Activated CD4-positive, alpha-beta T cell treated with anti-CD3 and anti-CD28 coated beads, Interleukin-2, amount 10 ng/mL, durations not matched to agents 7 days and 5 days (primary cell): Measurements from ENCODE around the gene SLC25A6. TPM values are rescaled to one million over a fixed set of nuclear protein-coding genes. Genes with fewer than 3 reads are reported as not detected.
"Not testable (repeated sequence)": the region's sequence is repeated elsewhere in the genome, so short reads cannot be mapped to it uniquely, and the experiment has no call there.

ENCODE experiments used
- CTCF ChIA-PET: fragments of 350-600 bp; sonication (Branson Sonifier 250); formaldehyde crosslinking; loops from one replicate; lab custom pipeline; 2021; ENCODE audit warnings: antibody characterized with exemption; lab: Charles Lee
- POLR2A ChIA-PET: fragments of 350-600 bp; sonication (Branson Sonifier 250); formaldehyde crosslinking; loops from one replicate; lab custom pipeline; 2021; ENCODE audit warnings: antibody characterized with exemption; lab: Charles Lee
- DNase-seq: peaks from one replicate; pipeline ENCODE4 v3.0.0-alpha.2; 2020
- H3K27ac Mint-ChIP-seq: one replicate; pipeline ENCODE4 v1.8.0; 2021; ENCODE audit warnings: mild to moderate bottlenecking, moderate library complexity, mixed read lengths
- H3K27me3 Mint-ChIP-seq: one replicate; pipeline ENCODE4 v1.8.0; 2021; ENCODE audit warnings: mixed read lengths
- H3K36me3 Mint-ChIP-seq: one replicate; pipeline ENCODE4 v1.8.0; 2021; ENCODE audit warnings: low read depth, mixed read lengths
- H3K4me1 Mint-ChIP-seq: one replicate; pipeline ENCODE4 v1.8.0; 2021; ENCODE audit warnings: mixed read lengths
- H3K4me3 Mint-ChIP-seq: one replicate; pipeline ENCODE4 v1.8.0; 2021; ENCODE audit warnings: mild to moderate bottlenecking, moderate library complexity, mixed read lengths
- H3K9me3 Mint-ChIP-seq: one replicate; pipeline ENCODE4 v1.8.0; 2021; ENCODE audit warnings: mixed read lengths
- total RNA-seq, 2 experiments: library from RNA; stranded (reverse); gene quantifications; one replicate each; pipeline ENCODE4 v1.2.3, GENCODE V29; 2021

SLC25A6 gene
- total RNA-seq, 2 experiments from 2014 or later: 259 to 261 TPM

DNA sequence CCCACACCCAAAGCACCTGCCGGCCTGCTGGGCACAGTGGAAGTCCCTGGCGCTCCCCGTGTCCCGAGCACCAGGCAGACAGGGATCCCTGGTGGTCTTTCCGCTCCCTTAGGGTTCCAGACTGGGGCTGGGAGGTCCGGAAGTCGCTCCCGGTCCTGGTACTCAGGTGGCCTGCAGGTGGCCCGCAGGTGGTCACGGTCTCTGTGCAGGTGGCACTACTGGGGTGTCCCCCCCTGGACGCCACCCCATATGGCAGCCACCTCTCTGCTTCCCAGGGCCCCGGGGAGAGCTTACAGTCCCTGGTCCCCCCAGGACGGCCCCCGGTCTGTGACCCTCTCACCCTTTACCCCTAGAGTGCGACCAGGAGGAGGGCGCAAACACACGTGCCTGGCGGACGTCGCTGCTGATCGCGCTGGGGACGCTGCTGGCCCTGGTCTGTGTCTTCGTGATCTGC, 13.6 kb downstream of the SLC25A6 start:
- no peak for DNase-seq
- CTCF ChIA-PET: no interaction called here
- H3K36me3 Mint-ChIP-seq: peaks cover 10% of the 10 kb centered on the region
- no peaks in the 10 kb centered on the region for H3K27me3 Mint-ChIP-seq
- no peak overlapping the region for H3K27ac Mint-ChIP-seq
- H3K4me3 Mint-ChIP-seq: no peak overlapping the region
- no peaks in the 10 kb centered on the region for H3K4me1 Mint-ChIP-seq
- no peaks in the 10 kb centered on the region for H3K9me3 Mint-ChIP-seq
- POLR2A ChIA-PET: no interaction called here

DNA sequence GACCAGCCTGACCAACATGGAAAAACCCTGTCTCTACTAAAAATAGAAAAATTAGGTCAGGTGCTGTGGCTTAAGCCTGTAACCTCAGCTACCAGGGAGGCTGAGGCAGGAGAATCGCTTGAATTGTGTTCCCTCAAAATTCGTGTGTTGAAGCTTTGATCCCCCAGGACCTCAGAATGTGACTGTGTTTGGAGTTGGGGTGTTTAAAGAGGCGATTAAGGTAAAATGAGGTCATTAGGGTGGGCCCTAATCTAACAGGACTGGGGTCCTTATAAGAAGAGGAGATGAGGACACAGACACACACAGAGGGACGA, 23.6 kb downstream of the SLC25A6 start:
- ChIA-PET POLR2A (no interaction called here), CTCF (no interaction called here)
- Mint-ChIP-seq H3K4me1 (peaks cover 2% of the 10 kb centered on the region), H3K9me3 (no peaks in the 10 kb centered on the region), H3K27me3 (no peaks in the 10 kb centered on the region), H3K27ac (peak overlapping the region; percentile 62), H3K4me3 (no peak overlapping the region), H3K36me3 (peaks cover 14% of the 10 kb centered on the region)
- no peak for DNase-seq

DNA sequence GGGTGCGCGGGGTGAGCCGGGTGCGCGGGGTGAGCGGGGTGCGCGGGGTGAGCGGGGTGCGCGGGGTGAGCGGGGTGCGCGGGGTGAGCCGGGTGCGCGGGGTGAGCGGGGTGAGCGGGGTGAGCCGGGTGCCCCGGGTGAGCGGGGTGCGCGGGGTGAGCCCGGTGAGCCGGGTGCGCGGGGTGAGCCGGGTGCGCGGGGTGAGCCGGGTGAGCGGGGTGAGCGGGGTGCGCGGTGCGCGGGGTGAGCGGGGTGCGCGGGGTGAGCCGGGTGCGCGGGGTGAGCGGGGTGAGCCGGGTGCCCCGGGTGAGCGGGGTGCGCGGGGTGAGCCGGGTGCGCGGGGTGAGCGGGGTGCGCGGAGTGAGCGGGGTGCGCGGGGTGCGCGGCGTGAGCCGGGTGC, 25.6 kb downstream of the SLC25A6 start:
- H3K27me3 Mint-ChIP-seq, H3K9me3 Mint-ChIP-seq, H3K4me1 Mint-ChIP-seq, H3K27ac Mint-ChIP-seq, DNase-seq, POLR2A ChIA-PET, CTCF ChIA-PET, H3K4me3 Mint-ChIP-seq: not testable (repeated sequence)
- H3K36me3 Mint-ChIP-seq: peaks cover 23% of the 10 kb centered on the region

DNA sequence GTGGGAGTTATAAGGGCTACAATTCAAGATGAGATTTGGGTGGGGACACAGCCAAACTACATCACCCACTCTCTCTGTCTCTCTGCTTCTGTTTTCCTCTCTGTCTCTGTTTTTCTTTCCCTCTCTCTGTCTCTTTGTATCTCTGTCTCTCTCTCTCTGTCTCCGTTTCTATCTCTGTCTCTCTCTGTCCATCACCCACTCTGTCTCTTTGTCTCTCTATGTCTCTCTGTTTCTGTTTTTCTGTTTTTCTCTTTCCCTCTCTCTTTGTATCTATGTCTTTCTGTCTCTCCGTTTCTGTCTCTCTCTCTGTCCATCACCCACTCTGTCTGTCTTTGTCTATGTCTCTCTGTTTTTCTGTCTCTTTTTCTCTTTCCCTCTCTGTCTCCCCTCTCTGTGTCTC, 30.0 kb downstream of the SLC25A6 start:
- ChIA-PET CTCF (no interaction called here), POLR2A (no interaction called here)
- H3K9me3 Mint-ChIP-seq: peaks cover 12% of the 10 kb centered on the region
- no peak overlapping the region for H3K4me3 Mint-ChIP-seq
- H3K27me3 Mint-ChIP-seq: no peaks in the 10 kb centered on the region
- no peak overlapping the region for H3K27ac Mint-ChIP-seq
- no peak for DNase-seq
- H3K4me1 Mint-ChIP-seq: no peaks in the 10 kb centered on the region
- peaks cover 44% of the 10 kb centered on the region for H3K36me3 Mint-ChIP-seq

DNA sequence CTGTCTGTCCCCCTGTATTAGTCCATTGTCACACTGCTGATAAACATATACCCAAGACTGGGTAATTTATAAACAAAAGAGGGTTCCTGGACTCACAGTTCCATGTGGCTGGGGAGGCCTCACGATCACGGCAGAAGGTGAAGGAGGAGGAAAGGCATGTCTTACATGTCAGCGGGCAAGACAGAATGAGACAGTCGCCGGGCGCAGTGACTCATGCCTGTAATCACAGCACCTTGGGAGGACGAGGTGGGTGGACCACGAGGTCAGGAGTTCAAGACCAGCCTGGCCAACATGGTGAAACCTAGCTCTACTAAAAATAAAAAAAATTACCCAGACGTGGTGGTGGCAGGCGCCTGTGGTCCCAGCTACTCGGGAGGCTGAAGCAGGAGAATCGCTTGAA, 30.6 kb downstream of the SLC25A6 start:
- Mint-ChIP-seq H3K36me3 (peaks cover 44% of the 10 kb centered on the region), H3K4me1 (no peaks in the 10 kb centered on the region), H3K4me3 (no peak overlapping the region), H3K27me3 (no peaks in the 10 kb centered on the region), H3K9me3 (peaks cover 12% of the 10 kb centered on the region), H3K27ac (no peak overlapping the region)
- ChIA-PET CTCF (no interaction called here), POLR2A (no interaction called here)
- DNase-seq: no peak

DNA sequence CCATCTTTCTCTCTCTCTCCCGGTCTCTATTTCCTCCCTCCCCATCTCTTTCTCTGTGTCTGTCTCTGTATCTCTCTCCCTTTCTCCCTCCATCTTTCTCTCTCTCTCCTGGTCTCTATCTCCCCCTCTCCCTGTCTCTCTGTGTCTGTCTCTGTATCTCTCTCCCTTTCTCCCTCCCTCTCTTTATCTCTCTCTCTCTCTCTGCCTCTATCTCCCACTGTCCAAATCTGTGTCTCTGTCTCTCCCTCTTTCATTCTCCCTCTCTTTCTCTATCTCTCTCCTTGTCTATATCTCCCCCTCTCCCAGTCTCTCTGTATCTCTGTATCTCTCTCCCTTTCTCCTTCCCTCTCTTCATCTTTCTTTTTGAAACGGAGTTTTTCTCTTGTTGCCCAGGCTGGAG, 31.7 kb downstream of the SLC25A6 start:
- H3K4me1 Mint-ChIP-seq: peaks cover 7% of the 10 kb centered on the region
- H3K36me3 Mint-ChIP-seq: peaks cover 46% of the 10 kb centered on the region
- DNase-seq: no peak
- H3K4me3 Mint-ChIP-seq: no peak overlapping the region
- ChIA-PET CTCF (no interaction called here), POLR2A (no interaction called here)
- no peaks in the 10 kb centered on the region for H3K27me3 Mint-ChIP-seq
- peaks cover 12% of the 10 kb centered on the region for H3K9me3 Mint-ChIP-seq
- H3K27ac Mint-ChIP-seq: no peak overlapping the region

DNA sequence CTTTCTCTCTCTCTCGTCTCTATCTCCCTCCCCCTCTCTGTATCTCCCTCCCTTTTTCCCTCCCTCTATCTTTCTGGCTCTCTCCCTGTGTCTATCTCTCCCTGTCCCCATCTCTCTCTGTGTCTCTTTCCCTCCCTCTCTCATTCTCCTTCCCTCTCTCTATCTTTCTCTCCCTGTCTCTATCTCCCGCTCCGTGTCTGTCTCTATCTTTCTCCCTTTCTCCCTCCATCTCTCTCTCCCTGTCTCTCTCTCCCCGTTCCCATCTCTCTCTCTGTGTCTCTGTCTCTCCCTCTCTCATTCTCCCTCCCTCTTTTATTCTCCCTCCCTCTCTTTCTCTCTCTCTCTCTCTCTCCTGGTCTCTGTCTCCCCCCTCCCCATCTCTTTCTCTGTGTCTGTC, 32.4 kb downstream of the SLC25A6 start:
- H3K9me3 Mint-ChIP-seq: peaks cover 12% of the 10 kb centered on the region
- DNase-seq: no peak
- ChIA-PET CTCF (no interaction called here), POLR2A (no interaction called here)
- no peaks in the 10 kb centered on the region for H3K27me3 Mint-ChIP-seq
- peaks cover 42% of the 10 kb centered on the region for H3K36me3 Mint-ChIP-seq
- H3K4me3 Mint-ChIP-seq: no peak overlapping the region
- H3K4me1 Mint-ChIP-seq: peaks cover 7% of the 10 kb centered on the region
- no peak overlapping the region for H3K27ac Mint-ChIP-seq

DNA sequence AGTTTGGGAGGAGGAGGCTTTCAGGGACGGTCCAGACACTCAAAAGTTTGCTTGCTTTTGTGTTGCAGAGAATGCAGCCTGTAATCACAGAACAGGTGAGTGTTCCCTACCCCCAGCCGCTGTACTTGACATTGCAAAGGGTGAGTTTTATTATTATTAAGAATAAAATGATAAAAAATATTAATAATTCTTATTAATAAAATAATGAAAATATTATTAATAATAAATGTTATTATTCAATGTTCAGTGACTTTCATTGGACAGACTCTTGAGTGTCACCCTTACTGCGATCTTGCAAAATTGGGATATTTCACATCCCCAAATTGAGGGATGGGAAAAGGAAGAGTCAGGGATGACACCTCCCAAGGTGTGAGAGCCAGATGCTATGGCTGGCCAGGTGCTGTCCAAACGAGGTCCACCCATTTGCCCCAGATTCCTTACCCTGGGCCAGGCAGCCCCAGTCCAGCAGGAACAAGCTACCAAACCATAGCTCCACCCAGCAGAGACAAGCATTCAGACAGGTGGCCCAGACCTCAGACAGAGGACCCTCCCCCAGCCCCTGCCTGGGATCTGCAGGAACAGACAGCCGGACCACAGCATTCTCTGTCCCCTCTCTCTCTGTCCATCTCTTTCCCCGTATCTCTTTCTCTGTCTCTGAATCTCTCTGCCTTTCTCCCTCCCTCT, 33.0 kb downstream of the SLC25A6 start:
- Mint-ChIP-seq H3K27ac (no peak overlapping the region), H3K9me3 (peaks cover 12% of the 10 kb centered on the region)
- POLR2A ChIA-PET: no interaction called here

DNA sequence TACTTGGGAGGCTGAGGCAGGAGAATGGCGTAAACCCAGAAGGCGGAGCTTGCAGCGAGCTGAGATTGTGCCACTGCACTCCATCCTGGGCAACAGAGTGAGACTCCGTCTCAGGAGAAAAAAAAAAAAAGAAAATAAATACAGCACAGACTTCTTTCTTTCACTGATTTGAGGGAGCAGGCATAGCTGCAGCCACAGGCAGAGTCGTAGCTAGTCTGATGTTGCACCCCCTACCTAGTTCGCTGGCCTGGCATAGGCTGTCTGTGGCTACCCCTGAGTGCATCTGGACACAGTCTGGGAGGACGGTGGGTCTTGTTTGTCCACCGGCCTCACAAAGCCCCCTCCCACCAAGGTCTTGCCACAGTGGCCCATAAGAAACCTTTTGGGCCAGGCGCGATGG, 33.9 kb downstream of the SLC25A6 start:
- Mint-ChIP-seq H3K9me3 (peaks cover 12% of the 10 kb centered on the region), H3K4me3 (no peak overlapping the region), H3K4me1 (peaks cover 11% of the 10 kb centered on the region), H3K36me3 (peaks cover 39% of the 10 kb centered on the region), H3K27me3 (no peaks in the 10 kb centered on the region), H3K27ac (no peak overlapping the region)
- ChIA-PET CTCF (no interaction called here), POLR2A (no interaction called here)
- DNase-seq: no peak

More for the DNA sequence above, 33.0 kb downstream of the SLC25A6 start:
- Mint-ChIP-seq H3K36me3 (peaks cover 42% of the 10 kb centered on the region), H3K27me3 (no peaks in the 10 kb centered on the region), H3K4me1 (peaks cover 11% of the 10 kb centered on the region), H3K4me3 (no peak overlapping the region)
- no peak for DNase-seq
- CTCF ChIA-PET: no interaction called here

DNA sequence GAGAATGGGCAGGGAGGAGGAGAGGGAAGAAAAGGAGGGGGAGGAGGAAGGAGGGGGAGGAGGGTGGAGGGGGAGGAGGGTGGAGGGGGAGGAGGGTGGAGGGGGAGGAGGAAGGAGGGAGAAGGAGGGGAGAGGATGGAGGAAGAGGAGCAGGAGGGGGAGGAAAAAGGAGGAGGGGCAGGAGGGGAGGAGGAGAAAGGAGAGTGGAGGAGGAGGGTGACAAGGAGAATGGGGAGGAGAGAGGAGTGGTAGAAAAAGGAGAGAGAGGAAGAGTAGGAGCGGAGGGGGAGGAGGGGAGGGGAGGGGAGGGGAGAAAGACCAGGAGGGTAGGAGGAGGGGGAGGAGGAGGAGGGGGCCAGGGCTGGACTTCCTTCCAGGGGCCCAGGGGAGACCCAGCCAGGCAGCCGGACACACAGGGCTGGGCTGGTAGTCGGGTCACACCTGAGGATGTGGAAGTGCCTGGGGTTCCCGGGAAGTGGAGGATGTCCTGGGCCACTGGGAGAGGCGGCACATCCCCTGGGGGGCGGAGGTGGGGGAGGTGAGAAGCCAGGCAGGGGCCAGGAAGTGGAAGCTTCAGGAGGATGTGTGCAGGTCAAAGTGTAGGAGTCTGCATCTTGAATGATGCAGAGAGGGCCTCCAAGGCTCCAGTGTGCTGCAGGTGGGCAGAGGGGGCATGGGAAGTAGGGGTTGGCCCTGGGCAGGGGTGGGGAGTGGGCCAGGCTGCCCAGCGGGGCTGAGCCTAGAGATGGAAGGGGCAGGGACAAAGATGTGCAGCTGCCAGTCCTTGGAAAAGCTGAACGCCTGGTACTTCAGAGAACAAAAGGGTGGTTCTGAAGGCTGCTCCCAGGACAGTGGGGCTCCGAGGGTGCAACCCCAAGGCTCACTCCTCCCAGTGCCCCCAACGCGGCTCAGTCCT, 36.5 kb downstream of the SLC25A6 start:
- ChIA-PET CTCF (no interaction called here), POLR2A (no interaction called here)
- H3K27me3 Mint-ChIP-seq: no peaks in the 10 kb centered on the region
- peaks cover 35% of the 10 kb centered on the region for H3K36me3 Mint-ChIP-seq
- DNase-seq: no peak
- H3K9me3 Mint-ChIP-seq: peaks cover 12% of the 10 kb centered on the region
- H3K27ac Mint-ChIP-seq: no peak overlapping the region
- H3K4me1 Mint-ChIP-seq: peaks cover 11% of the 10 kb centered on the region
- H3K4me3 Mint-ChIP-seq: no peak overlapping the region

DNA sequence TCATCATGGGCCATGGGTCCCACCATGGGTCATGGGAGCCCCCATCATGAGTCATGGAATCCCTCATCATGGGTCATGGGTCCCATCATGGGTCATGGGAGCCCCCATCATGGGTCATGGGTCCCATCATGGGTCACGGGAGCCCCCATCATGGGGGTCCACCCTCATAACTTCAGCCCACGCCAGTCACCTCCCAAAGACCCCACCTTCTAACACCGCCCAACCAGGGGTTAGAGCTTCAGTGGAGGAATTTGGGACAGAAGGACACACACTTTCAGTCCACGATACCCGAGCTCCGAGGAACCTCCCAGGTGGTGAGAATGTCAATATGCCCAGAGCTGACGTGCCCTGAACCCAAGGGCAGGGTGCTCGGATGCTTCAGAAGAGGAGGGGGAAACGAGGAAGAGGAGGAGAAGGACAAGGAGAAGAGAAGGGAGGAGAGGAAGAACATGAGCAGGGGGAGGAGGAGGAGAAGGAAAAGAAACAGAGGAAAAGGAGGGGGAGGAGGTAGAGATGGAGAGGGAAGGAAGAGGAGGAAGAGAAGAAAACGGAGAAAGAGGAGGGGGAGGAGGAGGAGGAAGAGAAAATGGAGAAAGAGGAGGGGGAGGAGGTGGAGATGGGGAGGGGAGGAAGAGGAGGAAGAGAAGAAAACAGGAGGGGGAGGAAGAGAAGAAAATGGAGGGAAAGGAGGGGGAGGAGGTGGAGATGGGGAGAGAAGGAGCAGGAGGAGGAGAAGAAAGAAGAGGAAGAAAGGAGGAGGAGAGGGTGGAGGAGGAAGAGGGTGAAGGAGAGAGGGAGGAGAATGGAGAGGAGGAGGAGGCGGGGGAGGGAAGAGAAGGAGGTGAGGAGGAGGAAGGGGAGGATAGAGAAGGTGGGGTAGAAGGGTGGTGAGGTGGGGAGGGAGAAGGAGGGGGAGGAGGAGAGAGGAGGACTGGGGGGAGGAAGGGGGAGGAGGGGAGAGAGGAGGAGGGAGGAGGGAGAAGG, 37.6 kb downstream of the SLC25A6 start:
- peaks cover 11% of the 10 kb centered on the region for H3K4me1 Mint-ChIP-seq
- peak overlapping the region; percentile 69 for H3K27ac Mint-ChIP-seq
- no peak for DNase-seq
- H3K9me3 Mint-ChIP-seq: peaks cover 5% of the 10 kb centered on the region
- POLR2A ChIA-PET: no interaction called here
- peaks cover 26% of the 10 kb centered on the region for H3K36me3 Mint-ChIP-seq
- no peak overlapping the region for H3K4me3 Mint-ChIP-seq
- no peaks in the 10 kb centered on the region for H3K27me3 Mint-ChIP-seq
- CTCF ChIA-PET: no interaction called here

DNA sequence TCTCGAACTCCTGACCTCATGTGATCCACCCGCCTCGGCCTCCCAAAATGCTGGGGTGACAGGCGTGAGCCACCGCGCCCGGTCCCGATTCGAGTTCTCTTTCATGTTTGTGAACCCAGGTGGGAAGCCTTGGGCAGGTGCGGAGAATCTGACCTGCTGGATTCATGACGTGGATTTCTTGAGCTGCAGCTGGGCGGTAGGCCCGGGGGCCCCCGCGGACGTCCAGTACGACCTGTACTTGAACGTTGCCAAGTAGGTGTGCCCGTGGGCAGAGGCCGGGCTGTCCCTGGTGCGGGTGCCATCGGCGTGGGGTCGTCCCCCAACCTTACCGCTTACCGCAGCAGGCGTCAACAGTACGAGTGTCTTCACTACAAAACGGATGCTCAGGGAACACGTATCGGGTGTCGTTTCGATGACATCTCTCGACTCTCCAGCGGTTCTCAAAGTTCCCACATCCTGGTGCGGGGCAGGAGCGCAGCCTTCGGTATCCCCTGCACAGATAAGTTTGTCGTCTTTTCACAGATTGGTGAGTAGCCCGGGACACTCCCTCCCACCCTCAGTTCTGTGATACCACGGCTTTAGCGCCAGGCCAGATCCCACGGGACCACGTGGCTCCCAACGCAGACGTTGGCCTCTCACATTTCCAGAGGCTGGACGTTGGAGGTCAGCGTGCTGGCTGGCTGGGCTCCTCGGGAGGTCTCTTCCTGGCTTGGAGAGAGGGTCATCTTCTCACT, 39.8 kb downstream of the SLC25A6 start:
- Mint-ChIP-seq H3K27me3 (no peaks in the 10 kb centered on the region), H3K4me3 (no peak overlapping the region), H3K9me3 (no peaks in the 10 kb centered on the region), H3K36me3 (peaks cover 12% of the 10 kb centered on the region), H3K4me1 (peaks cover 11% of the 10 kb centered on the region), H3K27ac (no peak overlapping the region)
- POLR2A ChIA-PET: no interaction called here
- DNase-seq: no peak
- CTCF ChIA-PET: no interaction called here
